GM21367 (cell line): ENCODE results near the gene RFPL1.
A peak's percentile ranks its signal among the peaks of the same experiment; 100 is the strongest.
"Not testable (repeated sequence)": the region's sequence is repeated elsewhere in the genome, so short reads cannot be mapped to it uniquely, and the experiment has no call there.

Experiments used
- ATAC-seq: cut with Tn5 transposase; IDR thresholded peaks from one replicate; pipeline ENCODE4 v1.9.1; 2021; ENCODE audit not compliant: unreplicated experiment

Gene RFPL1

DNA sequence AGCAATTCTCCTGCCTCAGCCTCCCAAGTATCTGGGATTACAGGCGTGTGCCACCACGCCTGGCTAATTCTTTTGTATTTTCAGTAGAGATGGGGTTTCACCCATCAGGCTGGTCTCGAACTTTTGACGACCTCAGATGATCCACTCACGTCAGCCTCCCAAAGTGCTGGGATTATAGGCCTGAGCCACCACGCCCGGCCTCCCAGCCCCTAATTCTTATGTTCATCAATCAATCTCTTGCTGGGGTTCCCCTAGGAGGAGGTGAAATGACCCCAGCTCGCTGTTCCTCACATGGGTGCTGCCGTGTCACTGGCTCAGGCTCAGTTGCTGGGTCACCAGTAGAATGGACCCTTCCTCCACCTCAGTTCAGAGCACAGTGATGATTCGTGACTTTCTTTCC, at the start of gene RFPL1:
Gene RFPL1 (plus strand): TSS at position 301 of the 400 bp plus-strand sequence.
- ATAC-seq = not testable (repeated sequence)

DNA sequence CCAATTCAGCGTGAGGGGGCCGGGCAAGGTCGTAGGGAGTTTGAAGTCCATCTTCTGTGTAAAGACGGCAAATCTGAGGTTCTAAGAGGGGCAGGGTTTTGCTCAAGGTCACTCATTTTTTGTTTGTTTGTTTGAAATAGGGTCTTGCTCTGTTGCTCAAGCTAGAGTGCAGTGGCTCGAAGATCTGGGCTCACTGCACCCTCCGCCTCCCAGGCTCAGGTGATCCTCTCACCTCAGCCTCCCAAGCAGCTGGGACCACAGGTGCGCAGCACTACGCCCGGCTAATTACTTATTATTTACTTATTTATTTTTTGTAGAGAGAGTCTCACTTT, 49.7 kb upstream of the RFPL1 start:
- ATAC-seq = no peak

GRCh38 chr22:29390270-29390669, 48.1 kb upstream of the RFPL1 start:
- no peak for ATAC-seq

DNA sequence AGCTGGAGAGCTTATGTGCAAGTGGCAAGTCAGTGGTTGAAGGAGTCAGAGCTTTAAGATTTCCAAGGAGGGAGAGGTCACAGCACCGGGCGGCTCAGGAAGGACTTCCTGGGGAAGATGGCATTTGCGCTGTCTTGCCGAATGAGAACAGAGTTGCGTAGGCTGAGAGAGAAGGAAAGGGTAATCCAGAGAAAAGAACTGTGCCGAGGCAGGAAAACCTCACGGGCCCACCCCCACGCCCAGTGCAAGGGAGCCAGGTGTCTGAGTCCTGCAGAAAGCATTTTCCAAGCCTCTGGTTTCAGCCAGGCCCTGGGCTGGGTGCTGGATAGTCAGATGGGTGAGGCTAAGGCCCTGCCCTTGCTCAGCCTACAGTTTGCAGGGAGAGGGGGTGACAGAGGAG, 46.8 kb upstream of the RFPL1 start:
- ATAC-seq = no peak

DNA sequence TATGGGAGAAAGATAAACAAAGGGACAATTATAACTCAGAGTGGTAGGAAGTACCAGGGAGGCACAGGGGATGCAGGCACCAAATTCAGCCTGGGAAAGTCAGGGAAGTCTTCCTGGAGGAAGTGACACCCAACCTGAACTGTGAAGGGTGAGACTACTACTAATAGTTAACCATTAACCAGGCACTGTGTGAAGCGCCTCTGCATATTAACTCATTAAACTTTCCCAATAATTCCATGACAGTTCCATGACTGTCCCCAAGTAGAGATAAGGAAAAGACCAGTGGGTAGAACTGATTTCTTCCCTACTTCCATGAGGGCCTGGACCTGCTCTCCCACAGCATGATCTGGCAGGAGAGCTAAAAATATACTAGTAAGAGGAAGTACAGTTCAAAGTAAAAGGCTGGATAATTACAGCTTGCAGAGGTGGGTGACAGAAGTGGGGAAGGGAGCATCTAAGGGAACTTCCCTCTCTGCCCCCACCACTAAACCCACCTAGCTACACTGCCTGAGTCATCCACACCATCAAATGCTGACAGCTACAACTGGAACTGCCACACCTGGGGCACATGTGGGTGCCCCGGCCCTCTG, 45.3 kb upstream of the RFPL1 start:
- ATAC-seq = no peak

- ATAC-seq = peak; percentile 55
These were observed 43.3 kb upstream of the RFPL1 start for GRCh38 chr22:29394931-29395581.

DNA sequence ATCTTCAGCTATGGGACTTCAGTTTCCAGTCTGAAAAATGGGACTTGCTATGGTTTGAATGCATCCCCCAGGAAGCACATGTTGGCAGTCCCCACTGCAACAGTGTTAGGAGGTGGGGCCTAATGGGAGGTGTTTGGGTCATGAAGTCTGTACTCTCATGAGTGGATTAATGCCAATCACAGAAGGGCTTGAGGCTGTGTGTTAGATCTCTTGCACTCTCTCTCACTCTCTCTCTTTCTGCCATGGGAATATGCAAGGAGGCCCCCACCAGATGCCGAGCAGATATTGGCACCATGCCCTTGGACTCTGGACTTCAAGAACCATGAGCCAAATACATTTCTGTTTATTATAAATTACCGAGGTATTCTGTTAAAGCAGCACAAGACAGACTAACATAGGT, 42.3 kb upstream of the RFPL1 start:
- ATAC-seq = no peak

- ATAC-seq = no peak
These were observed 40.6 kb upstream of the RFPL1 start for GRCh38 chr22:29397791-29398190.

GRCh38 chr22:29400576-29400975, 37.8 kb upstream of the RFPL1 start:
- no peak for ATAC-seq

GRCh38 chr22:29401538-29401937, 36.8 kb upstream of the RFPL1 start:
- ATAC-seq = not testable (repeated sequence)

- ATAC-seq = no peak
These were observed 29.4 kb upstream of the RFPL1 start for GRCh38 chr22:29408940-29409339.

DNA sequence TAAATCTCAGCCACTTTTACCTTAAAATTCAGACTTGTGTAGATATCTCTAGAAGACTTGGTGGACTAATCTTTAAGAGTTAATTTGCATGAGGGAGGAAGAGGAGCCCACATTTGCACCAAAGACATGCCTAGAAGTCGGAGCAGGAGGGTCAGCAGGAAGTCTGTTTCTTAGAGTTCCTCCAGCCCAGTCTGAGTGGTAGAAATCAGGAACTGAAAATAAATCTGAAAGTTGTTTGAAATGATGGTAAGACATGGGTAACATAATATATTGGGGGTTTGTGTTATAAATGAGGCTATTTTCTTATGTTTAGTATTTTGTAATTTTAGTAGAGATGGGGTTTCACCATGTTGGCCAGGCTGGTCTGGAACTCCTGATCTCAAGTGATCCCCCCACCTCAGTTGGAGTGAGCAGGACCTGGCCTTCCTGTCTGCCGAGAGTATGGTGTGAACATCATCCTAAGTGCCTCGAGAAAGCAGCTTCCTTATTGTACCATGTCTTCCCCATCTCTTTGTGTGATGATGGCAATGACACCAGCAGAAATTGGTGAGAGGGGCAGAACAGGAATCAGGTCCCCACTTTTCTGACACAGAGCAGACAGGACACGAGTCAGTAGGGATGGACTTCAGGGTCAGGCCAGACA, 26.7 kb upstream of the RFPL1 start:
- not testable (repeated sequence) for ATAC-seq

DNA sequence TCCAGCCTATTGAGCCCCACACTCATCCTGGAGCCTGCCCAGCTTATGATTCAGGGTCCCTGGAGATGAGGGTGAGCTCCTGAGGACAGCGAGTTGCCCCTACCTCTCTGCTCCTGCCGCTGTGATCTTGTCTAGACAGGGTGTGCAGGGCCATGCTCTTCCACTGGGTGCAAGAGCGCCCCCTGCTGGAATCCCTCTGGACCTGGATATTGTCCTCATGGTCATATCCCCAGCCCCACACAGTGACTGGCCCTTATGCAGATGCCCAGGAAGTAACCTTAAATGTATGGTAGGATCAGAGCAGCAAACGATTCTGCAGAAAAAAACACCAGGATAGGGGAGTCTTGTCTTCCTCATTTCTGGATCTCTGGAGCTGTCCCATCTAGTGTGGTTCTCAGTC, 25.6 kb upstream of the RFPL1 start:
- not testable (repeated sequence) for ATAC-seq

- ATAC-seq = not testable (repeated sequence)
These were observed 23.3 kb upstream of the RFPL1 start for GRCh38 chr22:29414951-29415591.

- not testable (repeated sequence) for ATAC-seq
These were observed 19.7 kb upstream of the RFPL1 start for GRCh38 chr22:29418704-29419103.

GRCh38 chr22:29426476-29426875, 11.9 kb upstream of the RFPL1 start:
- ATAC-seq = no peak

DNA sequence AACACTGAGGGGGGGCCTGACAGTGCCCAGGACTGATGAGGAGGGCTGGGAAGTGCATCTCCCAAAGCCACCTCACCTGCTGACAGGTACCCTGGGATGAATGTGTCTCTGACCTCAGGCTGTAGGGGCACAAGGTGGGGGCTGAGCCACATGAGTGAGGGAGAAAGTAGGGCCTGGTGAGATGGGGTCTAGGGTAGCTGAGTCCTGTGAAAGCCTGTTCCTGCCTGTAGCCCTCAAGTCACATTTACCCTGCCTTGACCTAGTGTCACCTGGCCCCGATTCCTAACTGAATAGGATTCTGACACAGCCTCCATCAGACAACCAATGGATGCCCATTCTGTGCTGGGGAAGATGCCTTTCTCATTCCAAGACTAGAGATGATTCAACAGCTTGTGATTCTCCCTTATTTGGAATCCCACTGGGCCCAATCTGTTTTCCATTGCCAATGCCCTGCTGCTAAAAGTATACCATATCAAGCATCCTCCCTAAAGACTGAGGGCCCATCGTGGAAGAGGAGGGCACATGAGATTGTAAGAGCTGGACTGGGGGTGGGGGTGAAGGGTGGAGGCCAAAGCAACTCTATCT, 11.1 kb upstream of the RFPL1 start:
- ATAC-seq = no peak

GRCh38 chr22:29431986-29432385, 6.4 kb upstream of the RFPL1 start:
- ATAC-seq = no peak

DNA sequence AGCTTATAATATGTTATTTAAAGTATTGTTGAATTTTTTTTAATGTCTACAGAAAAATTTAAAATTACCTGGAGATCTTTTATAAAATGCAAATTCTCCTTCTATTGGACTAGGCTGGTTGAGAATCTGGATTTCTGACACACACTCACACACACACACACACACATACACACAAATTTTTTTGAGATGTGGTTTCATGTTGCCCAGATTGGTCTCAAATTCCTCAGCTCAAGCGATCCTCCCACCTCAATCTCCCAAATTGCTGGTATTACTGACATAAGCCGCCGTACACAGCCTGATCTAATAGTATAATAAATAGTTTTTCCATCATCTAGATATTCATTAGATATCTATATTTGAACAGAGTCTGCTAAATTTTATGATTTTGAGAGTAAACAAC, 4.5 kb upstream of the RFPL1 start:
- no peak for ATAC-seq

DNA sequence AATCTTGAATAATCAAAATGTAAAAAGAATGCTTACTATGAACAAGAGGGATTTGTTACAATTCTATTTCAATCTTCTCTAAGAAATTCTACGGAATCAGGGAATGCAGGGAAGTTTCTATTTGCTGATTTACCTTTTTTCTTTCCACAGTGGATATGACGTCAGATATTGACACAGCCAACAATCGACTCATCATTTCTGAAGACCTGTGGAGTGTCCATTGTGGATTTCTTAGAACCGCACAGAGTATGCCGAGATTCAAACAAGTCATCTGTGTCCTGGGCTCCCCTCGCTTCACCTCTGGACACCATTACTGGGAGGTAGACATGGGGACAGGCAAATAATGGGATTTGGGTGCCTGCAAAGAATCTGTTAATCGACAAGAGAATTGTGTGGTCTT, 4.1 kb upstream of the RFPL1 start:
- ATAC-seq = no peak

DNA sequence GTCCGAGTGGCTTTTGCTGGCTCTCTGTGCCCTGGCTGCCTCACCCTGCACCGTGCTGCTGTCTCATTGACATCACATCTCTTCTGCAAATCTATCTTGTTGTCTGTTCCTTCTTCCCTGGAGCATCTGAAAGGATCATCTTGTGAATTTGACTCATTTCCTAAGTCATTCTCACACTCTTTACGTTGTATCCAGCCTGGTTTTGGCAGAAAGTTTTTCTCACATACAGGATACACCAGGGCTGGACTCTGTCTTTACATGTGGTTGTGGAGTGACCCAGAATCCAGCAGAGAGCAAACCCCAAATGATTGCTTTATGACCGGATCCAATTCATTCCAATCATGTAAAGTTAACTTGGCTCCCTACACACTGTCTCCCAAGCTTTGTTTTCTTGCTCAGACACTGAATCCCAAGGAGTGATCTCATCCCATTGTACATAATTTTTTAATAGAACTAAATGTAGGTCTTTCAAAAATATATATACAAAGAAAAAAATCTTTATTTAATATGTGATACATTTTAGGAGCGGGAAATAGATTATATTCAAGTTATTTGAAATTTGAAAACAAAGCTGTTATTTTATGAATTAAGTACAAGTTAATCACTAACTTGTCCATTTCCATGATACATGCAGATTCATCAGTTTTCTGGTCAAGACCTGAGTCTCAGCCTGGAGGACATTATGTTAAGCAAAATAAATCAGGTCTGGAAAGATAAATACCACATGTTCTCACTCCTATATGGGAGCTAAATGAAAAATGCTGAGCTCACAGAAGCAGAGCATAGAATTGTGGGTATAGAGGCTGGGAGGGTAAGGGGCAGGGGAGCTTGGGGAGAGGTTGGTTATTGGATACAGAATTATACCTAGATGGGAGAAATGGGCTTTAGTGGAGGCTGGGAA, 2.9 kb upstream of the RFPL1 start:
- no peak for ATAC-seq
